ENCODE data around the gene PPP1R12B. TPM values are rescaled to one million over a fixed set of nuclear protein-coding genes. Genes with fewer than 3 reads are reported as not detected.
"Not testable (repeated sequence)": the region's sequence is repeated elsewhere in the genome, so short reads cannot be mapped to it uniquely, and the experiment has no call there.

Gene PPP1R12B
- total RNA-seq, 2 experiments from 2014 or later = 19.1 to 23.5 TPM

DNA sequence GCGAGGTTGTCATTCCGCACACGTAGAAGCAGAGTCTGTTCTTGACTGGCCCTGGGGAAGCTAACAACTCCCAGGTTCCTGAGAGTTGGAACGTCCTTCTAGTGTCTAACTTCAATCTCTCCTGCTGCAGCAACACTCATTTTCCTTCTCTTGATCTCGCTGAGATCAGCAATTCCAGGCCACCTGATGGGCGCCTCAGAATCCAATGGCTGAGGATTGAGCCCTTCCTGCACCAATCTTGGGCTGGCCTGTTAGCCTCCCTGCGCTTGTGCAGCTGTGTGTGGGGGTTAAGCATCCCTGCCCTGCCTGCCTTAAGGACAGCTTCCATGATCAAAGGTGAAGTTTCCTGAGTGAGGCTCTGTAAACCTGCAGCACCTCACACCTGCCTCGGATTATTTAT, 273.9 kb downstream of the PPP1R12B start:
- no peak for TF ChIP-seq EZH2phosphoT487 (IDR thresholded peaks at IDR 0.05; ENCODE audit: borderline replicate concordance, low read depth, low read length)
- TF ChIP-seq, protein P1, sequence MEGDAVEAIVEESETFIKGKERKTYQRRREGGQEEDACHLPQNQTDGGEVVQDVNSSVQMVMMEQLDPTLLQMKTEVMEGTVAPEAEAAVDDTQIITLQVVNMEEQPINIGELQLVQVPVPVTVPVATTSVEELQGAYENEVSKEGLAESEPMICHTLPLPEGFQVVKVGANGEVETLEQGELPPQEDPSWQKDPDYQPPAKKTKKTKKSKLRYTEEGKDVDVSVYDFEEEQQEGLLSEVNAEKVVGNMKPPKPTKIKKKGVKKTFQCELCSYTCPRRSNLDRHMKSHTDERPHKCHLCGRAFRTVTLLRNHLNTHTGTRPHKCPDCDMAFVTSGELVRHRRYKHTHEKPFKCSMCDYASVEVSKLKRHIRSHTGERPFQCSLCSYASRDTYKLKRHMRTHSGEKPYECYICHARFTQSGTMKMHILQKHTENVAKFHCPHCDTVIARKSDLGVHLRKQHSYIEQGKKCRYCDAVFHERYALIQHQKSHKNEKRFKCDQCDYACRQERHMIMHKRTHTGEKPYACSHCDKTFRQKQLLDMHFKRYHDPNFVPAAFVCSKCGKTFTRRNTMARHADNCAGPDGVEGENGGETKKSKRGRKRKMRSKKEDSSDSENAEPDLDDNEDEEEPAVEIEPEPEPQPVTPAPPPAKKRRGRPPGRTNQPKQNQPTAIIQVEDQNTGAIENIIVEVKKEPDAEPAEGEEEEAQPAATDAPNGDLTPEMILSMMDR (conservative IDR thresholded peaks at IDR 0.05; ENCODE audit: low read length) = no peak
- no peaks in the 10 kb centered on the region for H3K9me2 ChIP-seq (ENCODE audit: insufficient read depth, low read length)
- H2AFZ ChIP-seq (ENCODE audit: low read length) = no peak overlapping the region
- BruUV-seq (replicated peaks) = no TSS peak
- intact Hi-C loops (cut with micrococcal nuclease; ENCODE audit: unreplicated experiment) = no loop called here
- H3K9me3 ChIP-seq (ENCODE audit: low read length) = no peaks in the 10 kb centered on the region
- DNase-seq (ENCODE audit: low spot score) = no peak
- H3K4me3 ChIP-seq (ENCODE audit: low read depth, low read length, poor library complexity, severe bottlenecking) = no peak overlapping the region
- CTCF ChIA-PET (ENCODE audit: unreplicated experiment) = no interaction called here
- no peaks in the 10 kb centered on the region for H3K79me2 ChIP-seq (ENCODE audit: insufficient read depth, low read depth, low read length)
- H4K20me1 ChIP-seq (ENCODE audit: insufficient read depth, low read length) = no peaks in the 10 kb centered on the region
- H3K36me3 ChIP-seq (ENCODE audit: insufficient read depth, low read length) = no peaks in the 10 kb centered on the region
- H3K4me2 ChIP-seq (ENCODE audit: low read length) = no peak overlapping the region
- POLR2A ChIA-PET = no interaction called here
- no peak overlapping the region for H3K27ac ChIP-seq (ENCODE audit: low read depth, low read length, poor library complexity, severe bottlenecking)
- peaks cover 18% of the 10 kb centered on the region for H3K4me1 ChIP-seq (ENCODE audit: insufficient read depth, low read length, poor library complexity, severe bottlenecking)

GRCh38 chr1:202623075-202623474, 274.6 kb downstream of the PPP1R12B start:
- Histone ChIP-seq H3K4me2 (ENCODE audit: low read length) (no peak overlapping the region), H3K9me2 (ENCODE audit: insufficient read depth, low read length) (no peaks in the 10 kb centered on the region), H3K4me1 (ENCODE audit: insufficient read depth, low read length, poor library complexity, severe bottlenecking) (peaks cover 19% of the 10 kb centered on the region), H3K27ac (ENCODE audit: low read depth, low read length, poor library complexity, severe bottlenecking) (no peak overlapping the region), H3K36me3 (ENCODE audit: insufficient read depth, low read length) (no peaks in the 10 kb centered on the region), H3K9me3 (ENCODE audit: low read length) (no peaks in the 10 kb centered on the region), H3K79me2 (ENCODE audit: insufficient read depth, low read depth, low read length) (no peaks in the 10 kb centered on the region), H2AFZ (ENCODE audit: low read length) (no peak overlapping the region), H3K4me3 (ENCODE audit: low read depth, low read length, poor library complexity, severe bottlenecking) (no peak overlapping the region), H4K20me1 (ENCODE audit: insufficient read depth, low read length) (no peaks in the 10 kb centered on the region)
- no peak for TF ChIP-seq EZH2phosphoT487 (IDR thresholded peaks at IDR 0.05; ENCODE audit: borderline replicate concordance, low read depth, low read length)
- TF ChIP-seq, protein P1 (conservative IDR thresholded peaks at IDR 0.05; ENCODE audit: low read length) = no peak
- POLR2A ChIA-PET = no interaction called here
- BruUV-seq (replicated peaks) = no TSS peak
- CTCF ChIA-PET (ENCODE audit: unreplicated experiment) = no interaction called here
- intact Hi-C loops (cut with micrococcal nuclease; ENCODE audit: unreplicated experiment) = no loop called here
- no peak for DNase-seq (ENCODE audit: low spot score)

GRCh38 chr1:202623476-202623875, 275.0 kb downstream of the PPP1R12B start:
- H3K9me3 ChIP-seq (ENCODE audit: low read length); H3K4me2 ChIP-seq (ENCODE audit: low read length); H3K9me2 ChIP-seq (ENCODE audit: insufficient read depth, low read length); POLR2A ChIA-PET; intact Hi-C loops (cut with micrococcal nuclease; ENCODE audit: unreplicated experiment); H3K36me3 ChIP-seq (ENCODE audit: insufficient read depth, low read length); H4K20me1 ChIP-seq (ENCODE audit: insufficient read depth, low read length); H3K27ac ChIP-seq (ENCODE audit: low read depth, low read length, poor library complexity, severe bottlenecking); H3K79me2 ChIP-seq (ENCODE audit: insufficient read depth, low read depth, low read length); BruUV-seq (replicated peaks); H2AFZ ChIP-seq (ENCODE audit: low read length); DNase-seq (ENCODE audit: low spot score); H3K4me3 ChIP-seq (ENCODE audit: low read depth, low read length, poor library complexity, severe bottlenecking): not testable (repeated sequence)
- CTCF ChIA-PET (ENCODE audit: unreplicated experiment) = interaction anchor here (0.6 kb wide), 1 partner anchor 25 kb away, joined by 3 read pairs; no protein-coding TSS in a partner anchor
- peaks cover 19% of the 10 kb centered on the region for H3K4me1 ChIP-seq (ENCODE audit: insufficient read depth, low read length, poor library complexity, severe bottlenecking)

Measured in OCI-LY7 (cell line).